Activated T-helper 1 cell treated with anti-CD3 and anti-CD28 coated beads, Interleukin-12 subunit alpha, Interleukin-12 subunit beta, Interleukin-2, Interleukin-4 antibody, amounts not matched to agents 30 ng/mL and 10 ng/mL and 1 ng/mL, durations not matched to agents 14 hours and 24 hours and 36 hours (primary cell): ENCODE measurements around the gene C6orf163. TPM values are rescaled to one million over a fixed set of nuclear protein-coding genes. Genes with fewer than 3 reads are reported as not detected.
"Not testable (repeated sequence)": the region's sequence is repeated elsewhere in the genome, so short reads cannot be mapped to it uniquely, and the experiment has no call there.

Experiments used
- DNase-seq: peaks from one replicate; pipeline ENCODE4 v3.0.0; 2021; ENCODE audit warnings: low spot score
- H3K27ac Mint-ChIP-seq: one replicate; pipeline ENCODE4 v1.8.0; 2021; ENCODE audit warnings: mild to moderate bottlenecking, mixed read lengths
- H3K27me3 Mint-ChIP-seq: one replicate; pipeline ENCODE4 v1.8.0; 2022; ENCODE audit warnings: mild to moderate bottlenecking, moderate library complexity, mixed read lengths; ENCODE audit not compliant: insufficient read depth
- H3K36me3 Mint-ChIP-seq: one replicate; pipeline ENCODE4 v1.8.0; 2021; ENCODE audit warnings: low read depth, mixed read lengths
- H3K4me1 Mint-ChIP-seq: one replicate; pipeline ENCODE4 v1.8.0; 2021; ENCODE audit warnings: low read depth, mixed read lengths
- H3K4me3 Mint-ChIP-seq: one replicate; pipeline ENCODE4 v1.8.0; 2021; ENCODE audit warnings: mild to moderate bottlenecking, moderate library complexity, mixed read lengths
- H3K9me3 Mint-ChIP-seq: one replicate; pipeline ENCODE4 v1.8.0; 2021; ENCODE audit warnings: mixed read lengths
- intact Hi-C: fragments of 100-400 bp; cut with micrococcal nuclease; formaldehyde crosslinking; loops from one replicate; pipeline ENCODE4 v1.15.1; 2024
- total RNA-seq: library from RNA; stranded (reverse); gene quantifications from 2 replicates; pipeline ENCODE4 v1.2.3, GENCODE V29; 2022

C6orf163 gene
- 1.2 and 1.6 TPM in 2 replicates for total RNA-seq

- intact Hi-C loops, result no loop called here
- Mint-ChIP-seq H3K27me3 (no peaks in the 10 kb centered on the region), H3K4me3 (no peak within 1 kb of the TSS), H3K36me3 (peaks cover 1% of the 10 kb centered on the region), H3K9me3 (no peaks in the 10 kb centered on the region), H3K4me1 (no peaks in the 10 kb centered on the region), H3K27ac (no peak within 1 kb of the TSS)
- DNase-seq, result no peak
Observed at GRCh38 chr6:87344731-87345130, at the start of gene C6orf163. TSS of gene C6orf163 (plus strand) at chr6:87344813. CDS start at chr6:87345100, 287 bp downstream.

- H3K36me3 Mint-ChIP-seq, result no peaks in the 10 kb centered on the region
- peaks cover 14% of the 10 kb centered on the region for H3K27me3 Mint-ChIP-seq
- no peaks in the 10 kb centered on the region for H3K9me3 Mint-ChIP-seq
- no peak overlapping the region for H3K4me3 Mint-ChIP-seq
- no peaks in the 10 kb centered on the region for H3K4me1 Mint-ChIP-seq
- intact Hi-C loops, result no loop called here
- no peak overlapping the region for H3K27ac Mint-ChIP-seq
- DNase-seq, result no peak
Observed at GRCh38 chr6:87297119-87297518, 47.5 kb upstream of the C6orf163 start.

GRCh38 chr6:87301277-87301676, 43.3 kb upstream of the C6orf163 start:
- H3K4me1 Mint-ChIP-seq, DNase-seq, H3K27ac Mint-ChIP-seq, H3K4me3 Mint-ChIP-seq, H3K27me3 Mint-ChIP-seq, H3K9me3 Mint-ChIP-seq, H3K36me3 Mint-ChIP-seq, intact Hi-C loops: not testable (repeated sequence)

- Mint-ChIP-seq H3K36me3 (peaks cover 1% of the 10 kb centered on the region), H3K27ac (no peak overlapping the region), H3K4me3 (no peak overlapping the region), H3K9me3 (no peaks in the 10 kb centered on the region), H3K4me1 (no peaks in the 10 kb centered on the region), H3K27me3 (peaks cover 17% of the 10 kb centered on the region)
- intact Hi-C loops, result no loop called here
- no peak for DNase-seq
Observed at GRCh38 chr6:87308970-87309369, 35.6 kb upstream of the C6orf163 start.

GRCh38 chr6:87312860-87313259, 31.8 kb upstream of the C6orf163 start:
- no peak overlapping the region for H3K4me3 Mint-ChIP-seq
- no peak for DNase-seq
- H3K4me1 Mint-ChIP-seq, result no peaks in the 10 kb centered on the region
- H3K9me3 Mint-ChIP-seq, result no peaks in the 10 kb centered on the region
- H3K27me3 Mint-ChIP-seq, result peaks cover 18% of the 10 kb centered on the region
- H3K27ac Mint-ChIP-seq, result no peak overlapping the region
- no peaks in the 10 kb centered on the region for H3K36me3 Mint-ChIP-seq
- intact Hi-C loops, result no loop called here

GRCh38 chr6:87315071-87315470, 29.5 kb upstream of the C6orf163 start:
- H3K36me3 Mint-ChIP-seq, result no peaks in the 10 kb centered on the region
- H3K4me1 Mint-ChIP-seq, result no peaks in the 10 kb centered on the region
- H3K9me3 Mint-ChIP-seq, result no peaks in the 10 kb centered on the region
- no peak for DNase-seq
- H3K4me3 Mint-ChIP-seq, result no peak overlapping the region
- intact Hi-C loops, result no loop called here
- H3K27me3 Mint-ChIP-seq, result peaks cover 19% of the 10 kb centered on the region
- H3K27ac Mint-ChIP-seq, result no peak overlapping the region

GRCh38 chr6:87319271-87319987, 25.2 kb upstream of the C6orf163 start:
- Mint-ChIP-seq H3K36me3 (no peaks in the 10 kb centered on the region), H3K4me1 (peaks cover 8% of the 10 kb centered on the region), H3K9me3 (no peaks in the 10 kb centered on the region), H3K27me3 (peaks cover 6% of the 10 kb centered on the region), H3K27ac (no peak overlapping the region), H3K4me3 (no peak overlapping the region)
- DNase-seq, result no peak
- intact Hi-C loops, result no loop called here

- H3K4me1 Mint-ChIP-seq, result peaks cover 8% of the 10 kb centered on the region
- peak within 1 kb of the TSS; percentile 92 for H3K27ac Mint-ChIP-seq
- intact Hi-C loops, result loop anchor here (1.0 to 2.0 kb wide), 5 partner anchors 86 to 380 kb away; partner anchors contain the start of genes AKIRIN2, ORC3, SLC35A1 and ZNF292
- DNase-seq, result peak; percentile 84
- peaks cover 3% of the 10 kb centered on the region for H3K27me3 Mint-ChIP-seq
- peak within 1 kb of the TSS; percentile 99 for H3K4me3 Mint-ChIP-seq
- no peaks in the 10 kb centered on the region for H3K36me3 Mint-ChIP-seq
- H3K9me3 Mint-ChIP-seq, result no peaks in the 10 kb centered on the region
Observed at GRCh38 chr6:87322304-87323212, 22.1 kb upstream of the C6orf163 start, which contains the start of gene SMIM8. TSS of gene SMIM8 (plus strand) at chr6:87322588. CDS start at chr6:87337032, 14,444 bp downstream.

GRCh38 chr6:87323880-87324279, 20.7 kb upstream of the C6orf163 start:
- DNase-seq, H3K27me3 Mint-ChIP-seq, H3K36me3 Mint-ChIP-seq, H3K9me3 Mint-ChIP-seq, H3K27ac Mint-ChIP-seq, H3K4me1 Mint-ChIP-seq: not testable (repeated sequence)
- peak overlapping the region; percentile 49 for H3K4me3 Mint-ChIP-seq
- intact Hi-C loops, result loop anchor here (2.0 kb wide), 1 partner anchor 85 kb away; no protein-coding TSS in a partner anchor

GRCh38 chr6:87330961-87331360, 13.7 kb upstream of the C6orf163 start:
- Mint-ChIP-seq H3K36me3 (peaks cover 8% of the 10 kb centered on the region), H3K27ac (no peak overlapping the region), H3K4me1 (peaks cover 21% of the 10 kb centered on the region), H3K4me3 (no peak overlapping the region), H3K9me3 (peaks cover 8% of the 10 kb centered on the region), H3K27me3 (no peaks in the 10 kb centered on the region)
- no peak for DNase-seq
- intact Hi-C loops, result no loop called here

GRCh38 chr6:87333033-87333432, 11.6 kb upstream of the C6orf163 start:
- peaks cover 21% of the 10 kb centered on the region for H3K4me1 Mint-ChIP-seq

GRCh38 chr6:87333591-87334181, 10.9 kb upstream of the C6orf163 start:
- no peak for DNase-seq
- Mint-ChIP-seq H3K27ac (no peak overlapping the region), H3K4me1 (peaks cover 21% of the 10 kb centered on the region), H3K27me3 (no peaks in the 10 kb centered on the region), H3K4me3 (no peak overlapping the region), H3K36me3 (peaks cover 8% of the 10 kb centered on the region), H3K9me3 (peaks cover 8% of the 10 kb centered on the region)
- intact Hi-C loops, result no loop called here

More at GRCh38 chr6:87333033-87333432, 11.6 kb upstream of the C6orf163 start:
- Mint-ChIP-seq H3K4me3 (no peak overlapping the region), H3K27me3 (no peaks in the 10 kb centered on the region), H3K9me3 (peaks cover 8% of the 10 kb centered on the region), H3K36me3 (peaks cover 8% of the 10 kb centered on the region), H3K27ac (no peak overlapping the region)
- intact Hi-C loops, result no loop called here
- DNase-seq, result no peak
